Progenitor cell of endocrine pancreas (in vitro differentiated cells): ENCODE measurements around the gene ADRA2B. TPM values are rescaled to one million over a fixed set of nuclear protein-coding genes. Genes with fewer than 3 reads are reported as not detected.

Source experiments
- DNase-seq: peaks from one replicate; pipeline ENCODE4 v3.0.0; 2021; ENCODE audit warnings: low spot score; ENCODE audit not compliant: unreplicated experiment
- H3K27ac Mint-ChIP-seq: 2 replicates; pipeline ENCODE4 v1.8.0; 2021; ENCODE audit warnings: mild to moderate bottlenecking, moderate library complexity, mixed read lengths
- H3K27me3 Mint-ChIP-seq: 2 replicates; pipeline ENCODE4 v1.8.0; 2021; ENCODE audit warnings: mixed read lengths
- H3K36me3 Mint-ChIP-seq: 2 replicates; pipeline ENCODE4 v1.8.0; 2022; ENCODE audit warnings: mixed read lengths; ENCODE audit not compliant: insufficient read depth
- H3K4me1 Mint-ChIP-seq: 2 replicates; pipeline ENCODE4 v1.8.0; 2021; ENCODE audit warnings: low read depth, mixed read lengths
- H3K4me3 Mint-ChIP-seq: 2 replicates; pipeline ENCODE4 v1.8.0; 2021; ENCODE audit warnings: low read depth, mild to moderate bottlenecking, moderate library complexity, mixed read lengths
- H3K9me3 Mint-ChIP-seq: 2 replicates; pipeline ENCODE4 v1.8.0; 2021; ENCODE audit warnings: low read depth, mixed read lengths
- CTCF ChIP-seq: fragments of 200-600 bp; sonication (generic); IDR thresholded peaks from one replicate; pipeline ENCODE4 v1.5.0; 2021; ENCODE audit warnings: antibody characterized with exemption, mild to moderate bottlenecking; ENCODE audit not compliant: unreplicated experiment
- total RNA-seq: library from RNA; stranded (reverse); gene quantifications from 2 replicates; pipeline ENCODE4 v1.2.1, GENCODE V29; 2021

ADRA2B gene
- total RNA-seq, 1 donor from 2014 or later: 0.69 TPM

GRCh38 chr2:96159084-96159830, 42.9 kb upstream of the ADRA2B start:
- Mint-ChIP-seq H3K27me3 (peaks cover 11% of the 10 kb centered on the region), H3K4me3 (no peak overlapping the region), H3K9me3 (peaks cover 5% of the 10 kb centered on the region), H3K27ac (no peak overlapping the region), H3K4me1 (peaks cover 3% of the 10 kb centered on the region), H3K36me3 (no peaks in the 10 kb centered on the region)
- no peak for DNase-seq
- TF ChIP-seq CTCF: no peak

DNA sequence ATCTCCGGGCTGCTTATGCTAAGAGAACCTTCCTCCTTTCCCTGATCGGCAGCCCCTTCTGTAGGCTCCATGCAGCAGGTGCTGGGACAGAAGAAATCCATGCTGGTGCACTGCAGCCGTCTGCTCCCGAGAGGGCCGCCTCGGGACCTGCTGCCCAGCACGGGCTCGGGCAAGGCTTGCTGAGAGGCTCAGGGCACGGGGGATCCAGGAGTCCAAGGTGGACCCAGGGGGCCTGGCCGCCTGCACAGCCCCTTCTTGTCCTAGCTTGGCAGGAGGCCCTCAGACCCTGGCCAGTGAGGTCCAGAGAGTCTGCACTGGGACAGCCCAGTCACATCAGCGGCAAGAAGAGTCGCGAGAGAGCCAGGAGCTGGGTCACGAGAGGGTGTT, 42.2 kb upstream of the ADRA2B start:
- Mint-ChIP-seq H3K27ac (no peak overlapping the region), H3K4me3 (no peak overlapping the region), H3K9me3 (peaks cover 5% of the 10 kb centered on the region), H3K4me1 (peaks cover 3% of the 10 kb centered on the region), H3K36me3 (no peaks in the 10 kb centered on the region), H3K27me3 (peaks cover 13% of the 10 kb centered on the region)
- TF ChIP-seq CTCF: no peak
- no peak for DNase-seq

GRCh38 chr2:96157649-96158553, 41.5 kb upstream of the ADRA2B start:
- peaks cover 14% of the 10 kb centered on the region for H3K27me3 Mint-ChIP-seq
- peaks cover 5% of the 10 kb centered on the region for H3K9me3 Mint-ChIP-seq
- H3K4me1 Mint-ChIP-seq: peaks cover 3% of the 10 kb centered on the region
- no peak for TF ChIP-seq CTCF
- no peak overlapping the region for H3K27ac Mint-ChIP-seq
- H3K36me3 Mint-ChIP-seq: no peaks in the 10 kb centered on the region
- DNase-seq: no peak
- H3K4me3 Mint-ChIP-seq: no peak overlapping the region

DNA sequence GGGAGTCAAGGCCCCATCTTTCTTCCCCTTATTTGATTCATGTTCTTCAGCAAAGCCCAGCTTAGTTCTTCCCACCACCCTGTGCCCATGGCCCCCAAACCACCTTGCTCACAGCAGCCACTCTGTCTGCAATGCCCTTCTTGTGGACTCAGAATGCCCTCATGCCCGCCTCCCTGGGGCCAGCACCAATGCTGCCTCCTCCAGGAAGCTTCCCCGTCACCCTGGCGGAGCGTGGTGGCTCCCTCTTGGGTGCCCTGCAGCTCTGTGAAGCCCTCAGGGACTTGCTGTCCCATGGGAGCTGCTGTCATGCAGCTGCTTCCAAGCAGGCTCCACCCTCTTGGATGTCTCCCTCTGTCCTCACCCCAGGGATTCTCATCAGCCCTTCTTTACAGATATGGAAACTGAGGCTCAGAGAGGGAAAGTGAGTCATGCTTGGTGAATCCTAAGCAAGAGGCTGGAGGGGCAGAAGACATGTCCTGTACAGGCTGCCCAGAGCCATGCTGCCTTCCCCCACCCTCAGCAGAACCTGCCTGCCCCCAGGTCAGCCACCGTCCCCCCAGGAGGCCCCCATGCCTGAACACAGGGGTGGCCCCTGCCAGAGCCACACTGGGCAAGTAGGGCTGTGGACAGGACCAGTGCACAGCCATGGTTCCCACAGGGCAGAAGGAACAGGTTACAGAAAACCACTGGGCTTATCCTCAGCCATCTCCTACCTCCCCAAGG, 40.7 kb upstream of the ADRA2B start:
- H3K36me3 Mint-ChIP-seq: no peaks in the 10 kb centered on the region
- no peak overlapping the region for H3K27ac Mint-ChIP-seq
- H3K27me3 Mint-ChIP-seq: peaks cover 15% of the 10 kb centered on the region
- no peak overlapping the region for H3K4me3 Mint-ChIP-seq
- no peak for TF ChIP-seq CTCF
- DNase-seq: no peak
- H3K9me3 Mint-ChIP-seq: peaks cover 5% of the 10 kb centered on the region
- H3K4me1 Mint-ChIP-seq: peaks cover 3% of the 10 kb centered on the region
